OCI-LY3 (cell line): ENCODE measurements around the gene HOXD13.

ENCODE experiments used
- H2AFZ ChIP-seq: fragments of 200-600, 300-600 bp; shearing (Covaris generic); 2 replicates; pipeline ENCODE4 v1.6.0; 2014; ENCODE audit warnings: antibody characterized with exemption, low read depth, low read length
- H3K27ac ChIP-seq: fragments of 200-600, 300-600 bp; sonication (generic); 2 replicates; pipeline ENCODE4 v1.5.1; 2014; ENCODE audit warnings: mild to moderate bottlenecking, low read length, moderate library complexity, mixed read lengths
- H3K27me3 ChIP-seq: fragments of 200-600, 300-600 bp; sonication (generic); 2 replicates; pipeline ENCODE4 v1.6.1; 2014; ENCODE audit warnings: low read depth, low read length, mixed read lengths
- H3K36me3 ChIP-seq: fragments of 200-600, 300-600 bp; sonication (generic); replicated peaks from 2 replicates; pipeline ENCODE3; 2014; ENCODE audit warnings: low read depth, low read length, mixed read lengths
- H3K4me1 ChIP-seq: fragments of 300-600, 200-600 bp; sonication (generic); 2 replicates; pipeline ENCODE4 v1.6.1; 2014; ENCODE audit warnings: low read length, mixed read lengths
- H3K4me2 ChIP-seq: fragments of 200-600, 300-600 bp; sonication (generic); 2 replicates; pipeline ENCODE4 v1.6.1; 2014; ENCODE audit warnings: low read length, mixed read lengths
- H3K4me3 ChIP-seq: fragments of 300-600, 200-600 bp; sonication (generic); 2 replicates; pipeline ENCODE4 v1.5.1; 2014; ENCODE audit warnings: antibody characterized with exemption, mild to moderate bottlenecking, low read length, moderate library complexity
- H3K79me2 ChIP-seq: fragments of 300-600, 200-600 bp; shearing (Covaris generic); 2 replicates; pipeline ENCODE4 v1.6.1; 2014; ENCODE audit warnings: mild to moderate bottlenecking, low read length, mixed read lengths
- H3K9ac ChIP-seq: fragments of 300-600, 200-600 bp; shearing (Covaris generic); 2 replicates; pipeline ENCODE4 v1.6.0; 2014; ENCODE audit warnings: mild to moderate bottlenecking, low read length, moderate library complexity
- H3K9me3 ChIP-seq: fragments of 200-600, 300-600 bp; shearing (Covaris generic); 2 replicates; pipeline ENCODE4 v1.6.1; 2014; ENCODE audit warnings: low read length, mixed read lengths; ENCODE audit not compliant: insufficient read depth
- H4K20me1 ChIP-seq: fragments of 200-600, 300-600 bp; sonication (generic); 2 replicates; pipeline ENCODE4 v1.6.1; 2016; ENCODE audit warnings: low read length, mixed read lengths; ENCODE audit not compliant: insufficient read depth
- CTCF ChIP-seq: fragments of 200-600, 300-600 bp; sonication (generic); IDR thresholded peaks from 2 replicates; pipeline ENCODE4 v1.5.1; 2014; ENCODE audit warnings: antibody characterized with exemption, low read length, low read depth
- EZH2phosphoT487 ChIP-seq: fragments of 200-600 bp; shearing (Covaris generic); IDR thresholded peaks from 2 replicates; pipeline ENCODE4 v1.6.1; 2018; ENCODE audit warnings: antibody characterized with exemption, mixed run types, low read depth

HOXD13 gene

GRCh38 chr2:176140513-176141317, 48.2 kb downstream of the HOXD13 start:
- H4K20me1 ChIP-seq = no peaks in the 10 kb centered on the region
- H3K9me3 ChIP-seq = no peaks in the 10 kb centered on the region
- H3K4me3 ChIP-seq = peak overlapping the region; percentile 75
- TF ChIP-seq EZH2phosphoT487 (no peak), CTCF (peak; percentile 87)
- H3K9ac ChIP-seq = peak overlapping the region; percentile 60
- 0 out of 2 replicates have a peak, but pooled peaks cover 5% of the 10 kb centered on the region for H3K4me1 ChIP-seq
- H3K27me3 ChIP-seq = no peaks in the 10 kb centered on the region
- H3K36me3 ChIP-seq = no peaks in the 10 kb centered on the region
- H3K79me2 ChIP-seq = no peaks in the 10 kb centered on the region
- peak overlapping the region; percentile 75 for H3K4me2 ChIP-seq
- H3K27ac ChIP-seq = no peak overlapping the region
- peak overlapping the region; percentile 64 for H2AFZ ChIP-seq

- no peak overlapping the region for H3K9ac ChIP-seq
- peak overlapping the region; percentile 31; the same call in 1 of the 2 replicates for H2AFZ ChIP-seq
- H3K27ac ChIP-seq = no peak overlapping the region
- H3K4me1 ChIP-seq = 0 out of 2 replicates have a peak, but pooled peaks cover 5% of the 10 kb centered on the region
- no peak for TF ChIP-seq CTCF
- no peak for TF ChIP-seq EZH2phosphoT487
- no peaks in the 10 kb centered on the region for H3K36me3 ChIP-seq
- no peaks in the 10 kb centered on the region for H4K20me1 ChIP-seq
- no peaks in the 10 kb centered on the region for H3K79me2 ChIP-seq
- H3K4me3 ChIP-seq = no peak overlapping the region
- H3K4me2 ChIP-seq = no peak overlapping the region
- H3K9me3 ChIP-seq = no peaks in the 10 kb centered on the region
- peaks cover 3% of the 10 kb centered on the region; the same call in 1 of the 2 replicates for H3K27me3 ChIP-seq
These were observed 49.8 kb downstream of the HOXD13 start for GRCh38 chr2:176142281-176142680.
